ENCODE data around the gene WHAMM. TPM values are rescaled to one million over a fixed set of nuclear protein-coding genes. Genes with fewer than 3 reads are reported as not detected.

WHAMM gene
- polyA plus RNA-seq, 4 donors = 4.5 to 12.5 (median 6.2) TPM

- peaks cover 0 to 3% (median 0%) of the 10 kb centered on the region in 3 donors for H3K36me3 ChIP-seq (ENCODE audit: control insufficient read depth in 3 of 3, insufficient read depth in 2 of 3, low read depth in 1 of 3, low read length in 3 of 3)
- 72 to 79% (median 75%) methylated on average over 1 of the region's 1 CpG for WGBS, 3 donors
- peaks cover 0 to 4% of the 10 kb centered on the region in 2 donors for H3K9me3 ChIP-seq (ENCODE audit: control insufficient read depth in 2 of 2, insufficient read depth in 1 of 2, low read depth in 1 of 2, low read length in 1 of 2)
- no peak overlapping the region for H3K4me3 ChIP-seq (ENCODE audit: low read depth in 1 of 3, low read length in 3 of 3)
- H3K27me3 ChIP-seq (ENCODE audit: control insufficient read depth in 3 of 3, insufficient read depth in 3 of 3, low read length in 3 of 3) = no peaks in the 10 kb centered on the region
- H3K4me1 ChIP-seq (ENCODE audit: control insufficient read depth in 3 of 3, insufficient read depth in 2 of 3, low read depth in 1 of 3, low read length in 2 of 3) = peaks cover 0 to 2% (median 0%) of the 10 kb centered on the region in 3 donors
- no peak for FAIRE-seq
- DNase-seq = no peak
- no peak overlapping the region for H3K27ac ChIP-seq (ENCODE audit: low read depth in 1 of 3, low read length in 2 of 3)
Measured at GRCh38 chr15:82874267-82874666, 64.8 kb downstream of the WHAMM start.

- 81 to 88% (median 85%) methylated on average over 10 of the region's 10 CpGs for WGBS, 3 donors
- FAIRE-seq = no peak
Measured at GRCh38 chr15:82874961-82875360, 65.5 kb downstream of the WHAMM start.

GRCh38 chr15:82875411-82876003 is 66.1 kb downstream of the WHAMM start:
- Histone ChIP-seq H3K4me3 (ENCODE audit: low read depth in 1 of 3, low read length in 3 of 3) (no peak overlapping the region), H3K4me1 (ENCODE audit: control insufficient read depth in 3 of 3, insufficient read depth in 2 of 3, low read depth in 1 of 3, low read length in 2 of 3) (peaks cover 0 to 2% (median 0%) of the 10 kb centered on the region in 3 donors), H3K9me3 (ENCODE audit: control insufficient read depth in 2 of 2, insufficient read depth in 1 of 2, low read depth in 1 of 2, low read length in 1 of 2) (peaks cover 0 to 4% of the 10 kb centered on the region in 2 donors), H3K27ac (ENCODE audit: low read depth in 1 of 3, low read length in 2 of 3) (no peak overlapping the region), H3K36me3 (ENCODE audit: control insufficient read depth in 3 of 3, insufficient read depth in 2 of 3, low read depth in 1 of 3, low read length in 3 of 3) (peaks cover 0 to 3% (median 0%) of the 10 kb centered on the region in 3 donors), H3K27me3 (ENCODE audit: control insufficient read depth in 3 of 3, insufficient read depth in 3 of 3, low read length in 3 of 3) (no peaks in the 10 kb centered on the region)
- WGBS, 3 donors = 90 to 96% (median 92%) methylated on average over 7 of the region's 7 CpGs
- DNase-seq (no peak), FAIRE-seq (no peak)

More at GRCh38 chr15:82874961-82875360, 65.5 kb downstream of the WHAMM start:
- peaks cover 0 to 2% (median 0%) of the 10 kb centered on the region in 3 donors for H3K4me1 ChIP-seq (ENCODE audit: control insufficient read depth in 3 of 3, insufficient read depth in 2 of 3, low read depth in 1 of 3, low read length in 2 of 3)
- DNase-seq = no peak
- H3K36me3 ChIP-seq (ENCODE audit: control insufficient read depth in 3 of 3, insufficient read depth in 2 of 3, low read depth in 1 of 3, low read length in 3 of 3) = peaks cover 0 to 3% (median 0%) of the 10 kb centered on the region in 3 donors
- H3K27me3 ChIP-seq (ENCODE audit: control insufficient read depth in 3 of 3, insufficient read depth in 3 of 3, low read length in 3 of 3) = no peaks in the 10 kb centered on the region
- no peak overlapping the region for H3K4me3 ChIP-seq (ENCODE audit: low read depth in 1 of 3, low read length in 3 of 3)
- H3K27ac ChIP-seq (ENCODE audit: low read depth in 1 of 3, low read length in 2 of 3) = no peak overlapping the region
- peaks cover 0 to 4% of the 10 kb centered on the region in 2 donors for H3K9me3 ChIP-seq (ENCODE audit: control insufficient read depth in 2 of 2, insufficient read depth in 1 of 2, low read depth in 1 of 2, low read length in 1 of 2)

GRCh38 chr15:82877825-82878224 is 68.4 kb downstream of the WHAMM start:
- Histone ChIP-seq H3K9me3 (ENCODE audit: control insufficient read depth in 2 of 2, insufficient read depth in 1 of 2, low read depth in 1 of 2, low read length in 1 of 2) (no peaks in the 10 kb centered on the region), H3K36me3 (ENCODE audit: control insufficient read depth in 3 of 3, insufficient read depth in 2 of 3, low read depth in 1 of 3, low read length in 3 of 3) (peaks cover 0 to 3% (median 0%) of the 10 kb centered on the region in 3 donors), H3K27ac (ENCODE audit: low read depth in 1 of 3, low read length in 2 of 3) (no peak overlapping the region), H3K4me1 (ENCODE audit: control insufficient read depth in 3 of 3, insufficient read depth in 2 of 3, low read depth in 1 of 3, low read length in 2 of 3) (no peaks in the 10 kb centered on the region), H3K4me3 (ENCODE audit: low read depth in 1 of 3, low read length in 3 of 3) (no peak overlapping the region), H3K27me3 (ENCODE audit: control insufficient read depth in 3 of 3, insufficient read depth in 3 of 3, low read length in 3 of 3) (no peaks in the 10 kb centered on the region)
- FAIRE-seq (no peak), DNase-seq (no peak)
- 80 to 84% (median 83%) methylated on average over 2 of the region's 2 CpGs for WGBS, 3 donors

- DNase-seq (no peak), FAIRE-seq (no peak)
- Histone ChIP-seq H3K4me3 (ENCODE audit: low read depth in 1 of 3, low read length in 3 of 3) (no peak overlapping the region), H3K27me3 (ENCODE audit: control insufficient read depth in 3 of 3, insufficient read depth in 3 of 3, low read length in 3 of 3) (no peaks in the 10 kb centered on the region), H3K27ac (ENCODE audit: low read depth in 1 of 3, low read length in 2 of 3) (no peak overlapping the region), H3K36me3 (ENCODE audit: control insufficient read depth in 3 of 3, insufficient read depth in 2 of 3, low read depth in 1 of 3, low read length in 3 of 3) (peaks cover 0 to 3% (median 0%) of the 10 kb centered on the region in 3 donors), H3K9me3 (ENCODE audit: control insufficient read depth in 2 of 2, insufficient read depth in 1 of 2, low read depth in 1 of 2, low read length in 1 of 2) (no peaks in the 10 kb centered on the region), H3K4me1 (ENCODE audit: control insufficient read depth in 3 of 3, insufficient read depth in 2 of 3, low read depth in 1 of 3, low read length in 2 of 3) (no peaks in the 10 kb centered on the region)
- 89 to 93% (median 91%) methylated on average over 5 of the region's 5 CpGs for WGBS, 3 donors
Measured at GRCh38 chr15:82878325-82878724, 68.9 kb downstream of the WHAMM start.

GRCh38 chr15:82880704-82881103 is 71.3 kb downstream of the WHAMM start:
- no peaks in the 10 kb centered on the region for H3K27me3 ChIP-seq (ENCODE audit: control insufficient read depth in 3 of 3, insufficient read depth in 3 of 3, low read length in 3 of 3)
- FAIRE-seq (no peak), DNase-seq (no peak)
- no peaks in the 10 kb centered on the region for H3K36me3 ChIP-seq (ENCODE audit: control insufficient read depth in 3 of 3, insufficient read depth in 2 of 3, low read depth in 1 of 3, low read length in 3 of 3)
- WGBS, 3 donors = 74 to 77% (median 74%) methylated on average over 6 of the region's 6 CpGs
- H3K27ac ChIP-seq (ENCODE audit: low read depth in 1 of 3, low read length in 2 of 3) = no peak overlapping the region
- no peaks in the 10 kb centered on the region for H3K4me1 ChIP-seq (ENCODE audit: control insufficient read depth in 3 of 3, insufficient read depth in 2 of 3, low read depth in 1 of 3, low read length in 2 of 3)
- H3K9me3 ChIP-seq (ENCODE audit: control insufficient read depth in 2 of 2, insufficient read depth in 1 of 2, low read depth in 1 of 2, low read length in 1 of 2) = no peaks in the 10 kb centered on the region
- H3K4me3 ChIP-seq (ENCODE audit: low read depth in 1 of 3, low read length in 3 of 3) = no peak overlapping the region

GRCh38 chr15:82881747-82882146 is 72.3 kb downstream of the WHAMM start:
- Histone ChIP-seq H3K4me3 (ENCODE audit: low read depth in 1 of 3, low read length in 3 of 3) (no peak overlapping the region), H3K4me1 (ENCODE audit: control insufficient read depth in 3 of 3, insufficient read depth in 2 of 3, low read depth in 1 of 3, low read length in 2 of 3) (no peaks in the 10 kb centered on the region), H3K27ac (ENCODE audit: low read depth in 1 of 3, low read length in 2 of 3) (no peak overlapping the region), H3K27me3 (ENCODE audit: control insufficient read depth in 3 of 3, insufficient read depth in 3 of 3, low read length in 3 of 3) (no peaks in the 10 kb centered on the region), H3K36me3 (ENCODE audit: control insufficient read depth in 3 of 3, insufficient read depth in 2 of 3, low read depth in 1 of 3, low read length in 3 of 3) (no peaks in the 10 kb centered on the region), H3K9me3 (ENCODE audit: control insufficient read depth in 2 of 2, insufficient read depth in 1 of 2, low read depth in 1 of 2, low read length in 1 of 2) (no peaks in the 10 kb centered on the region)
- DNase-seq (no peak), FAIRE-seq (no peak)
- WGBS, 3 donors = 88 to 91% (median 90%) methylated on average over 2 of the region's 2 CpGs

GRCh38 chr15:82882273-82882928 is 73.0 kb downstream of the WHAMM start:
- no peak for FAIRE-seq
- Histone ChIP-seq H3K4me1 (ENCODE audit: control insufficient read depth in 3 of 3, insufficient read depth in 2 of 3, low read depth in 1 of 3, low read length in 2 of 3) (no peaks in the 10 kb centered on the region), H3K9me3 (ENCODE audit: control insufficient read depth in 2 of 2, insufficient read depth in 1 of 2, low read depth in 1 of 2, low read length in 1 of 2) (no peaks in the 10 kb centered on the region), H3K36me3 (ENCODE audit: control insufficient read depth in 3 of 3, insufficient read depth in 2 of 3, low read depth in 1 of 3, low read length in 3 of 3) (no peaks in the 10 kb centered on the region), H3K27ac (ENCODE audit: low read depth in 1 of 3, low read length in 2 of 3) (no peak overlapping the region), H3K4me3 (ENCODE audit: low read depth in 1 of 3, low read length in 3 of 3) (no peak overlapping the region), H3K27me3 (ENCODE audit: control insufficient read depth in 3 of 3, insufficient read depth in 3 of 3, low read length in 3 of 3) (no peaks in the 10 kb centered on the region)
- DNase-seq = no peak
- 74 to 77% (median 76%) methylated on average over 5 of the region's 5 CpGs for WGBS, 3 donors

Measured in small intestine (tissue), 7 donors.